GM18861 (cell line): Measurements from ENCODE around the gene CFAP410.
"Not testable (repeated sequence)": the region's sequence is repeated elsewhere in the genome, so short reads cannot be mapped to it uniquely, and the experiment has no call there.

Experiments
- ATAC-seq: cut with Tn5 transposase; IDR thresholded peaks from one replicate; pipeline ENCODE4 v1.9.1; 2021; ENCODE audit not compliant: unreplicated experiment

Gene CFAP410

DNA sequence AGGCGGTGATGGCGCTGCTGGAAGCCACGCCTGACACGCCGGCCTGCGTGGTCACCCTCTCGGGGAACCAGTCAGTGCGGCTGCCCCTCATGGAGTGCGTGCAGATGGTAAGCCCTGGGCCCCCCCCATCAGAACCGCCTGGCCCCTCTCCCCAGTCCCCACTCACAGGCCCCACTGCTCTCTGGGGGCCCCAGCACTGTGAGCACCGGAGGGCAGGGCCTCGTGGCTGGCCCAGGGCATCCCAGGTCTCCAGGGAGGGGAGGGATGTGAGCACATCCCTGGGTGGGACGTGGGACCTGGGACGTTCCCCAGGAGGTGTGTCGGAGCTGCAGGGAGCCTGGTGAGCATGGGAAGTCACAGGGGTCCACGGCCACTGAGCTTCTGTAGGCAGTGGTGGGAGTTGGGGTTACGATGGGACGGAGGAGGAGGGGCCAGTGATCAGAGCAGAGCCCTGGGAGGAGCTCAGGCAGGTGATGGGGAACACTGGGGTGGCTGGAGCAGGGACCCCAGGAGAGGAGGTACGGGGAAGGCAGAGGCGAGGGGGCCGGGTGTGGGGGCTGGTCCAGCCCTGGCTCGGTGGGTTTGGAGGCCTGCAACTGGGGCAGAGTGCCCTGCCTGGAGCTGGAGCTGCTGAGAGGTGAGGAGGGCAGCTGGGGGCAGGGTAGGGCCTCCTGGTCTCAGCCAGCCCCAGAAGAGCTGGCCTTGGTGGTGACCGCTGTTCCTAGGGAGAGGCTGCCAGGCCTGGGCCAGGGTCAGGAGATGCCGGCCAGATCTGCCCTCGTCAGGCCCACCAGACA is 20.5 kb downstream of the CFAP410 start:
- ATAC-seq, result no peak

DNA sequence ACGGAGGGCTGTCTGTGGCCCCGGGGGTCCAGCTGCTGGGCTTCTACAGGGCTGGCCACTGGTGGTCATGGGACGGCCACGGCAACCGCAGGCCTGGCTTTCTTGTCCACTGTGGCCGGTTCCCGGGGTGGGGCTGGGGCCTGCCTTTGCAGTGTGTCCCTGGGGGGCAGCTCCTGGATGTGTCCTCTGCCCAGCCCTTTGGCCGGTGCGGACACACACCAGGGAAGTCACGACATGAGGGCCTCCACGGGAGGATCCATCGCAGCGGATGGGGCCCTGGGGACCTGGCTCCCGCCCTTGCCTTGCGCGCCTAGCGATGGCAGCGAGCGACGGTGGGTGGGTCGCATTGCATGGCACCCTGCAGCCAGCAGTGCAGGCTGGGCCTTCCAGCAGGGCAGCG is 21.3 kb downstream of the CFAP410 start:
- ATAC-seq, result no peak

- no peak for ATAC-seq
These were observed 21.9 kb downstream of the CFAP410 start for GRCh38 chr21:44317241-44317782.

GRCh38 chr21:44316277-44316900 is 22.8 kb downstream of the CFAP410 start:
- no peak for ATAC-seq

GRCh38 chr21:44315691-44316203 is 23.4 kb downstream of the CFAP410 start:
- ATAC-seq, result no peak

GRCh38 chr21:44314561-44314960 is 24.6 kb downstream of the CFAP410 start:
- ATAC-seq, result no peak

- no peak for ATAC-seq
These were observed 25.1 kb downstream of the CFAP410 start for GRCh38 chr21:44314128-44314527.

DNA sequence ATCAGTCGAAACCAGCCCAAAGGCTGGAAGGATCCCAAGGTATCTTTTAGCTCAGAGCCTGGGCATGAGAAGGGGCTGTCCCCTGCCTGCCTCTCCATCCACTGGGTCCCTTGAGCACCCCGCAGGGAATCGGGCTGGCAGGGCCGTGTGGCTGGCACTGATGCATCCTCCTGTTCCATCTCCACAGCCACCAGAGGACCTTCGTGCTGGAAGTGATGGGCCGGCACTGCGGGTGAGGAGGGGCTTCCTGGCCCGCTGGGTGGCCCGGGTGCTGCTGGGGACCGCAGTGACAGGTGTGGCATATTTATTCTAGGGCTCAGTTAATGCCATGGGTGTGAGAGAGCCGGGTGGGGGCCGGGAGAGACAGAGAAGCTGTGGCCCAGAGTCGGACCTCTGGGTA is 25.7 kb downstream of the CFAP410 start:
- ATAC-seq, result no peak

DNA sequence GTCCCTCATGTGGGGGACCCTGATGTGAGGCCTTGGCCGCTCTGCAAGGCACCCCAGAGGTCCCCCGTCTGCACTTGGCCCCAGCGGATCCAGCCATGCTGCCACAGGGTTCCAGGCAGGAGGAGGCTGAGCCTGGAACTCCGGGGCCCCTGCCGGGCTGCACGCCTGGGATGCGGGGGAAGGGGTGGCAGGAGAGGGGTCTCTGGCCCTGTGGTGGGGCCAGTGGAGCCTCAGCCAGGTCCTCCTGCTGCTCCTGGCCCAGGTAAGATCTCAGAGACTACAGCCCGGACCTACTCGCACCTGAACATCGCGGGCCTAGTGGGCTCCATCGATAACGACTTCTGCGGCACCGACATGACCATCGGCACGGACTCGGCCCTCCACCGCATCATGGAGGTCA is 26.5 kb downstream of the CFAP410 start:
- ATAC-seq, result no peak

DNA sequence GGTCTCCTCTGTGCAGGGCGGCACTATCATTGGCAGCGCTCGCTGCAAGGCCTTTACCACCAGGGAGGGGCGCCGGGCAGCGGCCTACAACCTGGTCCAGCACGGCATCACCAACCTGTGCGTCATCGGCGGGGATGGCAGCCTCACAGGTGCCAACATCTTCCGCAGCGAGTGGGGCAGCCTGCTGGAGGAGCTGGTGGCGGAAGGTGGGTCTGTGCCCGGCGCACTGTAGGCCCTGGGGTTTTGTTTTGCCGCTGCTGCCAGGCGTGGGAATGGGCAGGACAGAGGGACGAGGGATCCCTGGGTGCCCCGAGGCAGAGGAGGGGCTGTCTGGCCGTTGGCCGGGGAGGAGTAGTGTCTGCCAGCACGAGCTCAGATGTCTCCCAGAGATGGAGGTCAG is 27.1 kb downstream of the CFAP410 start:
- no peak for ATAC-seq

GRCh38 chr21:44310628-44311507 is 28.3 kb downstream of the CFAP410 start:
- ATAC-seq, result no peak

- ATAC-seq, result no peak
These were observed 32.1 kb downstream of the CFAP410 start for GRCh38 chr21:44306936-44307704.

GRCh38 chr21:44305691-44306090 is 33.5 kb downstream of the CFAP410 start:
- ATAC-seq, result no peak

- no peak for ATAC-seq
These were observed 34.3 kb downstream of the CFAP410 start for GRCh38 chr21:44304877-44305293.

DNA sequence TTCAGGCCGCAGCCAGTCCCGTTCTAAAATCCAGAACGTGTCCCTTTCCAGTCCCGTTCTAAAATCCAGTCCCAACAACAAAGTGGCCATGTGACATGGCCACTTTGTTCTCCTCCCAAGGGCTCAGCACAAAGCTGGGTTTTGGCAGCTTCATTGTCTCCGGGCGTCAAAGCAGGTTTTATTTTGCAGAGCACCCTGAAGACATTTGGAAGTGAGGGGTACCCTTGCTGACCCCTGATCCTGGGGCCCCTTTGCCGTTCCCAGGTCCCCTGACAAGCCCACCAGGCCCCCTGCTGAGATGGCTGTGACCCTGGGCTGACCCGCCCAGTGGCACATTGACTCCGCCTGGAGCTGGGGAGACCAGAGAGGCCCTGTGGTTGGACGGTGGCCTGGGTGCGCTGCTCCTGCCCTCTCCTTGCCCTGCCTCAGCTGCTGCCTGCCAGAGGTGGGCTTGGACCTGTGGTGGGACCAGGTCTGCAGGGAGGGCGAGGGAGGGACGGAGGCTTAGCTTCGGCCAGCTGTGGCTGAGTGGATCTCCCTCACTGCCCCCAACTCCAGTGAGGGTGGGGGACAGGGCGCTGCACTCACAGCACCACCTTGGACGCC is 35.1 kb downstream of the CFAP410 start:
- no peak for ATAC-seq

GRCh38 chr21:44303490-44303981 is 35.7 kb downstream of the CFAP410 start:
- no peak for ATAC-seq

DNA sequence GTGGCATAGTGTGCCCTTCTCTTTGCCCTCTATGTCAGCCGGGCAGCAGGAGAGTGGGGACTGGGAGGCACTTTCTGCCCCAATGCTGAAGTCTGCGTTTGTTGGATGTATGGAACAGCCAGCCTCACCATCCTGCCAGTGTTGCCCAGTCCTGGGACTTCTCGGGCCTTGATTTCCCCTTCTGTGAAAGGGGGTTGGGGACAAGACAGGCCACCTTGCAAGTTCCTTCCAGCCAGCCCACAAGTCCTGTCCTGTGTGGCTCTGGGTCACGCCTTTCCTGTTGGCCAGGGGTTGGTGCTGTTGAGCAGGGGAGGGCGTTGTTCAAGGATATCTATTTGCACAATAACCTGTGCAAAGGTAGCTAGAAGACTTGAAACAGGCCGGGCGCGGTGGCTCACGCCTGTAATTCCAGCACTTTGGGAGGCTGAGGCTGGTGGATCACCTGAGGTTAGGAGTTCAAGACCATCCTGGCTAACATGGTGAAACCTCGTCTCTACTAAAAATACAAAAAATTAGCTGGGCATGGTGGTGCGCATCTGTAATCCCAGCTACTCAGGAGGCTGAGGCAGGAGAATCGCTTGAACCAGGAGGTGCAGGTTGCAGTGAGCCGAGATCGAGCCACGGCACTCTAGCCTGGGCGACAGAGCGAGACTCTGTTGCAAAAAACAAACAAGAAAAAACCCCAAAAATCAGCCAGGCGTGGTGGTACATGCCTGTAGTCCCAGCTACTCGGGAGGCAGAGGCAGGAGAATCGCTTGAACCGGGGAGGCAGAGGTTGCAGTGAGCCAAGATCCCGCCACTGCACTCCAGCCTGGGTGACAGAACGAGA is 36.4 kb downstream of the CFAP410 start:
- ATAC-seq, result not testable (repeated sequence)

DNA sequence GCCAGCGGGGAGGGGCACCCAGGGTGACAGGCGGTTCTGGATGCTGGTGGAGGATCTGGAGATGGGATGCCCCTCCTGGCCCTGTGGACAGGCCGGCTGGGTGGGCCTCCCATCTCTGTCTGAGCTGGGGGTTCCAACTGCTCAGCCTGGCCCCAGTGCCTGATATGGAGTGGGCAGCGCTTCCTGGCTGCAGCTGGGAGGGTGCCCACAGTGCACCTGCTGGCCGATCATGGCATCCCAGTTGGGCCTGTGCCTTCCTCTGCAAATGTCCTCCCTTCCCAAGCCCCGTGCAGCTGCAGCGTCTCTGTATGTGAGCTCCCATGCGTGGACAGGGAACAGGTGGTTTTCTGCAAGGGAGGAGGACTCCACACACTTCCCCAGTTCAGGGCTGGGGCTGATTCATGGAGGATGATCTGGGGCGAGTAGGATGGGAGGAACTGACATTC is 37.2 kb downstream of the CFAP410 start:
- no peak for ATAC-seq

DNA sequence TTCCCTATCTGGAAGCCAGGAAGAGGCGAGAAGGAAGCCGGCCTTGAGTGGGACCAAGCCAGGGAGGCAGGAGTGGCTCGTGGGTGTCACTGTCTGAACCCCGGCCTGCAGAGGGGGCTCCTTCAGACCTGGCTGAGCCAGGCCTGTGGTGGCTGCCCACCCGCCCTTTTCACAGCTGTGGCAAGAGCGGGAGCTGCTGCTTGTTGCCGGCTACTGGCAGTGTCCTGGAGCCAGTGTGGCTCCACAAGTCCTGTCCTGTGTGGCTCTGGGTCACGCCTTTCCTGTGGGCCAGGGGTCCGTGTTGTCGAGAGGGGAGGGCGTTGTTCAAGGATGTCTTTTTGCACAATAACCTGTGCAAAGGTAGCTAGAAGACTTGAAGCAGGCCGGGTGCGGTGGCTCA is 38.0 kb downstream of the CFAP410 start:
- no peak for ATAC-seq
